ENCODE results near the gene KCNH8.

DNA sequence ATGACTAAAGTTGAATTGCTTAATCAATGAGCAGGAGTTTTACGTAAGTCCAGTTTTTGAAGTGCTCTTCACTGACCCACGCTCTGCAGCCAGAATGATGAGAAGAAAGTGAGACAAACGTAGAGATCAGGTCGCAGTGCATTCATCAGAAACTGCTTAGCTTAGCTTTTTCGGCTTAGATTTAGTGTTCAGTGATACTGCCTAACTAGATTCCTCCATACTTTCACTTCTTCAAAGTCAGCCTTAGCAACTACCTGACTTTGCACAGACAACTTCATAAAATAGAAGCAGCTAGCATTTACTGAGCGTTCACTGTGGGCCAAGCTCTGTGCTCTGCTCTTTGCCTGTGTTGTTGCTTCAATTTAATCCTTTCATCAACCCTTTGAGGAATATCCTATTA is 116.1 kb downstream of the KCNH8 start:
- TF ChIP-seq CTCF (conservative IDR thresholded peaks at IDR 0.05; ENCODE audit: low read length) (no peak), EZH2phosphoT487 (IDR thresholded peaks at IDR 0.05; ENCODE audit: borderline replicate concordance, low read depth, low read length) (no peak)

Data from OCI-LY7 (cell line).